LNCaP clone FGC (cell line): ENCODE data around the gene C4orf54.

Experiments used
- DNase-seq: peaks from one replicate; pipeline ENCODE4 v3.0.0-alpha.2; 2011; ENCODE audit warnings: low read depth
- H3K4me3 ChIP-seq: 2 replicates; pipeline ENCODE4 v1.5.1; 2011; ENCODE audit warnings: mild to moderate bottlenecking, low read depth, low read length, control low read depth
- TF ChIP-seq, protein P1 (sequence below): IDR thresholded peaks from 2 replicates; pipeline ENCODE4 v1.5.1; 2012; ENCODE audit warnings: mild to moderate bottlenecking; ENCODE audit not compliant: control insufficient read depth, insufficient read depth; ENCODE audit errors: extremely low read depth

C4orf54 gene

GRCh38 chr4:99637174-99637573, 20.5 kb downstream of the C4orf54 start:
- no peak for DNase-seq
- TF ChIP-seq, protein P1, sequence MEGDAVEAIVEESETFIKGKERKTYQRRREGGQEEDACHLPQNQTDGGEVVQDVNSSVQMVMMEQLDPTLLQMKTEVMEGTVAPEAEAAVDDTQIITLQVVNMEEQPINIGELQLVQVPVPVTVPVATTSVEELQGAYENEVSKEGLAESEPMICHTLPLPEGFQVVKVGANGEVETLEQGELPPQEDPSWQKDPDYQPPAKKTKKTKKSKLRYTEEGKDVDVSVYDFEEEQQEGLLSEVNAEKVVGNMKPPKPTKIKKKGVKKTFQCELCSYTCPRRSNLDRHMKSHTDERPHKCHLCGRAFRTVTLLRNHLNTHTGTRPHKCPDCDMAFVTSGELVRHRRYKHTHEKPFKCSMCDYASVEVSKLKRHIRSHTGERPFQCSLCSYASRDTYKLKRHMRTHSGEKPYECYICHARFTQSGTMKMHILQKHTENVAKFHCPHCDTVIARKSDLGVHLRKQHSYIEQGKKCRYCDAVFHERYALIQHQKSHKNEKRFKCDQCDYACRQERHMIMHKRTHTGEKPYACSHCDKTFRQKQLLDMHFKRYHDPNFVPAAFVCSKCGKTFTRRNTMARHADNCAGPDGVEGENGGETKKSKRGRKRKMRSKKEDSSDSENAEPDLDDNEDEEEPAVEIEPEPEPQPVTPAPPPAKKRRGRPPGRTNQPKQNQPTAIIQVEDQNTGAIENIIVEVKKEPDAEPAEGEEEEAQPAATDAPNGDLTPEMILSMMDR = no peak
- no peak overlapping the region for H3K4me3 ChIP-seq

- DNase-seq = no peak
- no peak overlapping the region for H3K4me3 ChIP-seq
- TF ChIP-seq, protein P1 = no peak
Observed at GRCh38 chr4:99636422-99636821, 21.2 kb downstream of the C4orf54 start.

GRCh38 chr4:99635601-99636000, 22.0 kb downstream of the C4orf54 start:
- H3K4me3 ChIP-seq = no peak overlapping the region
- DNase-seq = no peak
- TF ChIP-seq, protein P1 = no peak

DNA sequence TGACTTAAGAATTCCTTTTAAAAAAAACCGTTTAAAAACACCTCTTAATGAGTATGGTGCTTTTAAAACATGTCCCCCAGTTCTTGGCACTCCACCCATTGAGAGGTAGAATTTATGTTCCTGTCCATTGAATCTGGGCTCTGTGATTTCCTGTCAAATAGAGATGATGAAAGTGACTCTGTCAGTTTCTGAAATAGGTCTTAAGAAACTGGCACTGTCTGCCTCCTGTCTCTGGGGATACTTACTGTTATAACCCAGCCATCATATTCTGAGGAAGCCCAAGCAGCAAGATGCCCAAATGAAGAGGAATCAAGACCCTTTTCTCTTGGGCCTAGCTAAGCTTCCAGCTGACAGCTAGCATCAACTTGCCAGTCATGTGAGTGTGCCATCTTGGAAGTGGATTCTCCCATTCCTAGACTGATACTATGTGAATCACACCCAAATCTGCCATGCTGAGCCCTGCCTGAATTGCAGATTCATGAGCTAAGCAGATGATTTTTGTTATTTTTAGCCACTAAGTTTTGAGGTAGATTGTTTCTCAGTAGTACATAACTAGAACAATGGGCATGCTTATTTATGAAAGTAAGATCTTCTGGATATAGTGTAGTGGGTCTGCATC, 22.8 kb downstream of the C4orf54 start:
- no peak for DNase-seq
- H3K4me3 ChIP-seq = no peak overlapping the region
- TF ChIP-seq, protein P1 = no peak

DNA sequence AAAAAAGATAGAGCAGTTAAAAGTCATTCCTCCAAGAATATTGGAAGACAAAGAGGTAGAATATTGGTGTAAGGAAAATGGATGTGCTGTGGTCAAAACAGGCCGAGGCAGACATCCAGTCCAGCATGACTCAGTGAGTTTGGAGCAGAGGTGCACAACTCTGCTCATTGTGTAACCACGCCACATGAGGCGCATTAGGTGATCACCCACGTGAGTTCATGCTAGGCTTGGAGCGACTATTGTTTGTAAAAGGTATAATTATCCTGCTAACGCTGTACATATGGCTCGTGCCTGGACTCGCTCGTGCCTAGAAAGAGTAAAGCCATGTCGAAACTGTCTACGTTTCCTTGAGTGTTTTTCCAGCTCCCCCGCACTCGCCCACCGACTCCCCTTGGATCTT, 23.9 kb downstream of the C4orf54 start:
- no peak for DNase-seq
- no peak overlapping the region for H3K4me3 ChIP-seq
- TF ChIP-seq, protein P1 = no peak

DNA sequence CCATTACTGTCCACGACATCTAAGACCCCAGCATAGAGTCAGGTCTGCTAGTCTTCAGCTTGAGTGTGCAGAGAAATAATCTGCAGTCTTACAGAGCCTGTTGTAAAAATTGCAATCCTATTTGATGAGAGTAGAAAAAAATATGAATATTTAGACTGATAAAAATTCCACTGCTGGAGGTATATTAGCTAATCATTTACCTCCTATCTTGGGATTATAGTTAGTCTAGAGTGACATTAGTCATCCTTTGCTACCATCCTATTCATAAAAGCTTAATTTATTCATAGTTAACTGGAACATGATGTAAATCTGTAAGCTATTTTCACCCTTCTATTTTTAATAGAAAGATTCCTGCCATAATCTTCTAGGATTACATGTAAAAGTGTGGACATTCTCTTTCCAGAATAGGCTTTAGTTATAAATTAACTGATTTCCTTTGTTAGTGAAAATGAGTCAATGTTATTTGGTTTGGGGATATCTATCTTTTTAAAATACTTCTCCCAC, 26.7 kb downstream of the C4orf54 start:
- DNase-seq = no peak
- no peak overlapping the region for H3K4me3 ChIP-seq
- TF ChIP-seq, protein P1 = no peak
